ENCODE measurements around the gene LARGE1. TPM values are rescaled to one million over a fixed set of nuclear protein-coding genes. Genes with fewer than 3 reads are reported as not detected.

The LARGE1 gene
- total and polyA plus RNA-seq, 2 of the 13 experiments (the other 11 are each of a cell fraction or from before 2014, with no cell fraction given): 8.4 to 11.0 TPM

DNA sequence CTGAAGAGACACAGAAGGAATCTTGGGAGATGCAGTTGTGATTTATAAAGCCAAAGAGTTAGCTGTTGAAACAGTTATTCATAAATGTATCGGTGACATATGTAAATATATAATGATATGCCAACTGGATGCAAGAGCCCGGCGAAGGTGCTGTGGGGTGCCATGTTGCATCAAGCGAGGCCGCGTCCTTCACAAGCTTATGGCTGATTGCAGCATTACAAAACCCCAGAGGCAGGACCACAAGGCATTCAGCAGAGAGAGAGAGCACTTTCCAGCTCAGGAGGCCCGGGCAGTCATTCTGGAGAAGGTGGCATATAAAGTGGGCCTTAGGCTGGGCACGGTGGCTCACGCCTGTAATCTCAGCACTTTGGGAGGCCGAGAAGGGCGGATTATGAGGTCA is 65.6 kb downstream of the LARGE1 start (continued):
- no peak for TF ChIP-seq ZBTB42 (CRISPR knock-in tag; IDR thresholded peaks at IDR 0.05)
- TF ChIP-seq TGIF2 (CRISPR knock-in tag; IDR thresholded peaks at IDR 0.05): no peak
- no peak for TF ChIP-seq ZNF3 (CRISPR knock-in tag; IDR thresholded peaks at IDR 0.05)
- no peak for TF ChIP-seq KDM4B (CRISPR knock-in tag; IDR thresholded peaks at IDR 0.05)

GRCh38 chr22:33853200-33854097 is 66.8 kb downstream of the LARGE1 start:
- peak overlapping the region; percentile 39 for H3K27ac ChIP-seq (ENCODE audit: extremely low read length, insufficient read depth, low read length)
- DNase-seq (ENCODE audit: low spot score): peak; percentile 19
- no TSS peak for BruUV-seq (replicated peaks)
- peak overlapping the region in 2 of 3 experiments; percentile 39 to 44; a peak in 3 of 6 replicates for H3K4me3 ChIP-seq (replicated peaks in 1 of 3; ENCODE audit: insufficient read depth in 1 of 3, low read depth in 2 of 3, low read length in 3 of 3)
- WGBS (ENCODE audit: low lambda C conversion rate): 68% methylated on average over 8 of the region's 9 CpGs
- no peak for TF ChIP-seq MZF1 (CRISPR knock-in tag; IDR thresholded peaks at IDR 0.05; ENCODE audit: borderline replicate concordance)
- TF ChIP-seq, protein P1, sequence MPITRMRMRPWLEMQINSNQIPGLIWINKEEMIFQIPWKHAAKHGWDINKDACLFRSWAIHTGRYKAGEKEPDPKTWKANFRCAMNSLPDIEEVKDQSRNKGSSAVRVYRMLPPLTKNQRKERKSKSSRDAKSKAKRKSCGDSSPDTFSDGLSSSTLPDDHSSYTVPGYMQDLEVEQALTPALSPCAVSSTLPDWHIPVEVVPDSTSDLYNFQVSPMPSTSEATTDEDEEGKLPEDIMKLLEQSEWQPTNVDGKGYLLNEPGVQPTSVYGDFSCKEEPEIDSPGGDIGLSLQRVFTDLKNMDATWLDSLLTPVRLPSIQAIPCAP (CRISPR knock-in tag; IDR thresholded peaks at IDR 0.05; ENCODE audit: low read depth): 0 out of 2 replicates have a peak, but pooled peaks have one; percentile 33
- peak; percentile 63; the same call in 1 of the 2 replicates for TF ChIP-seq IRF2 (CRISPR knock-in tag; IDR thresholded peaks at IDR 0.05)
- TF ChIP-seq ZNF792 (CRISPR knock-in tag; IDR thresholded peaks at IDR 0.05): no peak
- TF ChIP-seq, protein P2, sequence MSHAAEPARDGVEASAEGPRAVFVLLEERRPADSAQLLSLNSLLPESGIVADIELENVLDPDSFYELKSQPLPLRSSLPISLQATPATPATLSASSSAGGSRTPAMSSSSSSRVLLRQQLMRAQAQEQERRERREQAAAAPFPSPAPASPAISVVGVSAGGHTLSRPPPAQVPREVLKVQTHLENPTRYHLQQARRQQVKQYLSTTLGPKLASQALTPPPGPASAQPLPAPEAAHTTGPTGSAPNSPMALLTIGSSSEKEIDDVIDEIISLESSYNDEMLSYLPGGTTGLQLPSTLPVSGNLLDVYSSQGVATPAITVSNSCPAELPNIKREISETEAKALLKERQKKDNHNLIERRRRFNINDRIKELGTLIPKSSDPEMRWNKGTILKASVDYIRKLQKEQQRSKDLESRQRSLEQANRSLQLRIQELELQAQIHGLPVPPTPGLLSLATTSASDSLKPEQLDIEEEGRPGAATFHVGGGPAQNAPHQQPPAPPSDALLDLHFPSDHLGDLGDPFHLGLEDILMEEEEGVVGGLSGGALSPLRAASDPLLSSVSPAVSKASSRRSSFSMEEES (CRISPR knock-in tag; IDR thresholded peaks at IDR 0.05): no peak
- peak; percentile 70; the same call in 1 of the 2 replicates for TF ChIP-seq KMT2A (CRISPR knock-in tag; IDR thresholded peaks at IDR 0.05)
- peaks cover 6% of the 10 kb centered on the region; the same call in 1 of the 2 replicates for H3K4me1 ChIP-seq (ENCODE audit: insufficient read depth, low read length)
- no peaks in the 10 kb centered on the region for H4K20me1 ChIP-seq (ENCODE audit: insufficient read depth, low read length)
- no peaks in the 10 kb centered on the region for H3K27me3 ChIP-seq (ENCODE audit: control insufficient read depth in 1 of 2, insufficient read depth in 2 of 2, low read length in 2 of 2)
- FAIRE-seq: no peak
- CTCF ChIA-PET (ENCODE audit: low intra/inter-chr PET ratio, low total read pairs): no interaction called here
- H2AFZ ChIP-seq (ENCODE audit: low read length): peak overlapping the region; percentile 12
- POLR2A ChIA-PET: interaction anchor here (1.3 kb wide), 1 partner anchor 12 kb away, joined by 3 read pairs; no protein-coding TSS in a partner anchor
- intact Hi-C loops (cut with micrococcal nuclease; ENCODE audit: unreplicated experiment): no loop called here
- no peaks in the 10 kb centered on the region for H3K36me3 ChIP-seq (replicated peaks in 1 of 2; ENCODE audit: control insufficient read depth in 1 of 2, insufficient read depth in 2 of 2, low read length in 2 of 2)
- in situ Hi-C loops (cut with HindIII; ENCODE audit: extremely low pct_ligation_motif_present, low pct_unique_long_range_greater_than_20kb): no loop called here
- H3K4me2 ChIP-seq (ENCODE audit: low read depth, low read length): peak overlapping the region; percentile 63
- peak; percentile 87 for ATAC-seq
- no peaks in the 10 kb centered on the region for H3K79me2 ChIP-seq (ENCODE audit: insufficient read depth, low read length)
- no peaks in the 10 kb centered on the region for H3K9me3 ChIP-seq (ENCODE audit: low read length)
- peak overlapping the region; percentile 42; the same call in 1 of the 2 replicates for H3K9ac ChIP-seq (ENCODE audit: insufficient read depth, low read depth, low read length)
